Measurements from ENCODE around the gene DBNDD1.

Gene DBNDD1

GRCh38 chr16:90046971-90047713 lies 27.9 kb upstream of the DBNDD1 start:
- Histone ChIP-seq H3K4me1 (ENCODE audit: insufficient read depth, low read length) (no peaks in the 10 kb centered on the region), H3K27me3 (ENCODE audit: insufficient read depth, low read length) (no peaks in the 10 kb centered on the region), H3K9ac (ENCODE audit: low read depth, low read length) (peak overlapping the region; percentile 48; the same call in 1 of the 2 replicates), H3K36me3 (ENCODE audit: insufficient read depth, low read depth, low read length) (peaks cover 17% of the 10 kb centered on the region; the same call in 1 of the 2 replicates), H3K4me3 (ENCODE audit: low read length) (peak overlapping the region; percentile 70), H3K27ac (ENCODE audit: low read length) (no peak overlapping the region), H3K9me3 (ENCODE audit: insufficient read depth, low read depth, low read length) (no peaks in the 10 kb centered on the region)

- Histone ChIP-seq H3K4me1 (ENCODE audit: insufficient read depth, low read length) (no peaks in the 10 kb centered on the region), H3K9ac (ENCODE audit: low read depth, low read length) (peak overlapping the region; percentile 48; the same call in 1 of the 2 replicates), H3K27me3 (ENCODE audit: insufficient read depth, low read length) (no peaks in the 10 kb centered on the region), H3K9me3 (ENCODE audit: insufficient read depth, low read depth, low read length) (no peaks in the 10 kb centered on the region), H3K36me3 (ENCODE audit: insufficient read depth, low read depth, low read length) (peaks cover 20% of the 10 kb centered on the region; the same call in 1 of the 2 replicates), H3K27ac (ENCODE audit: low read length) (peak overlapping the region; percentile 37), H3K4me3 (ENCODE audit: low read length) (peak overlapping the region; percentile 70)
These were observed 27.1 kb upstream of the DBNDD1 start for GRCh38 chr16:90046122-90046970.

- H3K4me3 ChIP-seq (ENCODE audit: low read length): no peak overlapping the region
- no peak overlapping the region for H3K9ac ChIP-seq (ENCODE audit: low read depth, low read length)
- peaks cover 20% of the 10 kb centered on the region; the same call in 1 of the 2 replicates for H3K36me3 ChIP-seq (ENCODE audit: insufficient read depth, low read depth, low read length)
- H3K27ac ChIP-seq (ENCODE audit: low read length): no peak overlapping the region
- H3K27me3 ChIP-seq (ENCODE audit: insufficient read depth, low read length): no peaks in the 10 kb centered on the region
- H3K9me3 ChIP-seq (ENCODE audit: insufficient read depth, low read depth, low read length): no peaks in the 10 kb centered on the region
- H3K4me1 ChIP-seq (ENCODE audit: insufficient read depth, low read length): no peaks in the 10 kb centered on the region
These were observed 24.9 kb upstream of the DBNDD1 start for GRCh38 chr16:90044111-90044551.

- Histone ChIP-seq H3K9me3 (ENCODE audit: insufficient read depth, low read depth, low read length) (no peaks in the 10 kb centered on the region), H3K4me1 (ENCODE audit: insufficient read depth, low read length) (no peaks in the 10 kb centered on the region), H3K27ac (ENCODE audit: low read length) (no peak overlapping the region), H3K9ac (ENCODE audit: low read depth, low read length) (no peak overlapping the region), H3K36me3 (ENCODE audit: insufficient read depth, low read depth, low read length) (peaks cover 20% of the 10 kb centered on the region; the same call in 1 of the 2 replicates), H3K27me3 (ENCODE audit: insufficient read depth, low read length) (no peaks in the 10 kb centered on the region), H3K4me3 (ENCODE audit: low read length) (no peak overlapping the region)
These were observed 24.3 kb upstream of the DBNDD1 start for GRCh38 chr16:90043526-90043925.

- H3K9me3 ChIP-seq (ENCODE audit: insufficient read depth, low read depth, low read length): no peaks in the 10 kb centered on the region
- H3K27ac ChIP-seq (ENCODE audit: low read length): no peak overlapping the region
- no peak overlapping the region for H3K9ac ChIP-seq (ENCODE audit: low read depth, low read length)
- no peaks in the 10 kb centered on the region for H3K27me3 ChIP-seq (ENCODE audit: insufficient read depth, low read length)
- H3K36me3 ChIP-seq (ENCODE audit: insufficient read depth, low read depth, low read length): peaks cover 24% of the 10 kb centered on the region; the same call in 1 of the 2 replicates
- H3K4me3 ChIP-seq (ENCODE audit: low read length): no peak overlapping the region
- no peaks in the 10 kb centered on the region for H3K4me1 ChIP-seq (ENCODE audit: insufficient read depth, low read length)
These were observed 23.8 kb upstream of the DBNDD1 start for GRCh38 chr16:90042946-90043514.

GRCh38 chr16:90041896-90042473 lies 22.7 kb upstream of the DBNDD1 start:
- H3K9ac ChIP-seq (ENCODE audit: low read depth, low read length): no peak overlapping the region
- no peak overlapping the region for H3K27ac ChIP-seq (ENCODE audit: low read length)
- H3K27me3 ChIP-seq (ENCODE audit: insufficient read depth, low read length): no peaks in the 10 kb centered on the region
- H3K9me3 ChIP-seq (ENCODE audit: insufficient read depth, low read depth, low read length): no peaks in the 10 kb centered on the region
- no peak overlapping the region for H3K4me3 ChIP-seq (ENCODE audit: low read length)
- peaks cover 35% of the 10 kb centered on the region for H3K36me3 ChIP-seq (ENCODE audit: insufficient read depth, low read depth, low read length)
- H3K4me1 ChIP-seq (ENCODE audit: insufficient read depth, low read length): no peaks in the 10 kb centered on the region

- no peak overlapping the region for H3K27ac ChIP-seq (ENCODE audit: low read length)
- H3K36me3 ChIP-seq (ENCODE audit: insufficient read depth, low read depth, low read length): peaks cover 47% of the 10 kb centered on the region
These were observed 21.1 kb upstream of the DBNDD1 start for GRCh38 chr16:90040152-90041023.

GRCh38 chr16:90037276-90037675 lies 18.0 kb upstream of the DBNDD1 start:
- Histone ChIP-seq H3K27ac (ENCODE audit: low read length) (no peak overlapping the region), H3K9ac (ENCODE audit: low read depth, low read length) (no peak overlapping the region), H3K9me3 (ENCODE audit: insufficient read depth, low read depth, low read length) (no peaks in the 10 kb centered on the region), H3K4me3 (ENCODE audit: low read length) (no peak overlapping the region), H3K36me3 (ENCODE audit: insufficient read depth, low read depth, low read length) (peaks cover 45% of the 10 kb centered on the region), H3K27me3 (ENCODE audit: insufficient read depth, low read length) (no peaks in the 10 kb centered on the region), H3K4me1 (ENCODE audit: insufficient read depth, low read length) (peaks cover 7% of the 10 kb centered on the region)

More at GRCh38 chr16:90040152-90041023, 21.1 kb upstream of the DBNDD1 start:
- Histone ChIP-seq H3K9me3 (ENCODE audit: insufficient read depth, low read depth, low read length) (no peaks in the 10 kb centered on the region), H3K9ac (ENCODE audit: low read depth, low read length) (no peak overlapping the region), H3K27me3 (ENCODE audit: insufficient read depth, low read length) (no peaks in the 10 kb centered on the region), H3K4me3 (ENCODE audit: low read length) (no peak overlapping the region), H3K4me1 (ENCODE audit: insufficient read depth, low read length) (peaks cover 5% of the 10 kb centered on the region)

- Histone ChIP-seq H3K4me1 (ENCODE audit: insufficient read depth, low read length) (peaks cover 7% of the 10 kb centered on the region), H3K36me3 (ENCODE audit: insufficient read depth, low read depth, low read length) (peaks cover 48% of the 10 kb centered on the region), H3K4me3 (ENCODE audit: low read length) (no peak overlapping the region), H3K9ac (ENCODE audit: low read depth, low read length) (no peak overlapping the region; the same call in 1 of the 2 replicates), H3K27ac (ENCODE audit: low read length) (peak overlapping the region; percentile 46), H3K9me3 (ENCODE audit: insufficient read depth, low read depth, low read length) (no peaks in the 10 kb centered on the region), H3K27me3 (ENCODE audit: insufficient read depth, low read length) (no peaks in the 10 kb centered on the region)
These were observed 16.6 kb upstream of the DBNDD1 start for GRCh38 chr16:90035902-90036301.

- H3K27me3 ChIP-seq (ENCODE audit: insufficient read depth, low read length): no peaks in the 10 kb centered on the region
- no peak overlapping the region for H3K4me3 ChIP-seq (ENCODE audit: low read length)
- peaks cover 48% of the 10 kb centered on the region for H3K36me3 ChIP-seq (ENCODE audit: insufficient read depth, low read depth, low read length)
- H3K9ac ChIP-seq (ENCODE audit: low read depth, low read length): no peak overlapping the region
- H3K4me1 ChIP-seq (ENCODE audit: insufficient read depth, low read length): peaks cover 7% of the 10 kb centered on the region
- no peaks in the 10 kb centered on the region for H3K9me3 ChIP-seq (ENCODE audit: insufficient read depth, low read depth, low read length)
- no peak overlapping the region for H3K27ac ChIP-seq (ENCODE audit: low read length)
These were observed 15.2 kb upstream of the DBNDD1 start for GRCh38 chr16:90034504-90034903.
